ENCODE results near the gene CERS2.

The CERS2 gene, protein sequence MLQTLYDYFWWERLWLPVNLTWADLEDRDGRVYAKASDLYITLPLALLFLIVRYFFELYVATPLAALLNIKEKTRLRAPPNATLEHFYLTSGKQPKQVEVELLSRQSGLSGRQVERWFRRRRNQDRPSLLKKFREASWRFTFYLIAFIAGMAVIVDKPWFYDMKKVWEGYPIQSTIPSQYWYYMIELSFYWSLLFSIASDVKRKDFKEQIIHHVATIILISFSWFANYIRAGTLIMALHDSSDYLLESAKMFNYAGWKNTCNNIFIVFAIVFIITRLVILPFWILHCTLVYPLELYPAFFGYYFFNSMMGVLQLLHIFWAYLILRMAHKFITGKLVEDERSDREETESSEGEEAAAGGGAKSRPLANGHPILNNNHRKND
- 66.9 to 184 (median 170) reads per million in 3 experiments for total RNA-seq

DNA sequence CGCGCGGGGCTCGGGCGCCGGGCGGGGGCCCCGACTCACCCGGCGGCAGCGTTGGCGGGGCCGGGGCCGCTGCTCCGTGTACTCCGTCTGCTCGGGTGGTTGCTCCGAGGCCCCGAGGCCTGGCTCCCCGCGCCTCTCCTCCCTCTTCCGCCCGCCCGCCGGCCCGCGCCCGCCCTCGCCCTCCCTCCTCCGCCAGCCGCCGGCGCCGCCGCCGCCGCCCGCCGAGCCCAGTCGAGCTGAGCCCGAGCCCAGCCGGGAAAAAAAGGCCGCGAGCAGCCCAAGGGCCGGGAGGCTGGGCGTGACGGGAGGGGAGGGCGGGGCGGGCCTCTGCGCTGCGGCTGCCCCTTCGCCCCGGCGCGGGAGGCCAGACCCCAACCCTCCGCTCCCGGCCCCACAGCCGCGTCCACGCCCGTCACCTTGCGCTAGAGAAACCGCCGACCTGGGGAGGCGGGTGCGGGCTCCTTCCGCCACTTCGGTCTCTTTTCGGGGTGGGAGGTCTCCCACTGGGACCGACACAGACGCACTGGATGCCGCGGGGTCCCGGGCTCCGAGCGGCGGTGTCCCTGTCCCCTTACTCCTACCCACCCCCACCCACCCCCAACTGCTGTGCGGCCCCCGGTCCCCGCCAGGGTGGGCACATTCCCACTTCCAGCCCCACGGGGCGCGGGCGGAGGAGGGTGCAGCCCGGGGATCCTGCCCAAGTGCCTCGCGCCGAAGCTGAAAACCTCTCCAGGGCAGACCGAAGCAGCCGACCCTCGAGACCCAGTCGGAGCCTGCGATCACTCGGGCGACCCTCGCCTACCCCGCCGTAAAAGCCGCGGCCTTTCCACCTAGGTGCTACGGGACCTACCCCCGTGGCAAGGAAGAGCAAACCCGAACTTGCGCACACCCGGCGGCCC, at the start of gene CERS2:
CERS2 (minus strand) TSS at position 256 of the 899 bp plus-strand sequence. CDS start 5,745 bp downstream, outside the sequence.
- DNase-seq: peak; percentile 79

DNA sequence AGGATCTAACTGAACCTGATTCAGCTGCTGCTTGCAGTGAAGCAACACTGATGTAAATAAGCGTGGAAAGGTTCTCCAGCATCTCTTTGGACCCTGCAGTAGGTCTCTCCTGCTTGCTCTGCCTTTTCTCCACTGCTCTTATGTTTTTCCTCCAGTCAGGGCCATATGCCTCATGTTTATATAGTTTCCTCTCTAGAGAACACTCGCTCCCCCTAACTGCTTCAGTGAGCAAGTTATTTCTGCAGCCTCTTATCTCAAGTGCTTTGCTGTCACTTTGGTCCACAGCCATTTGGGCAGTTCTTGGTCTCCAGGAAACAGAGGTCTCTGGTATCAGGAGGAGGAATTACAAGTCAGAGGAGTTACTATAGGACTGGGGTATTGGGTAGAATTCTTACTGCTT, 38.9 kb upstream of the CERS2 start:
- no peak for DNase-seq

DNA sequence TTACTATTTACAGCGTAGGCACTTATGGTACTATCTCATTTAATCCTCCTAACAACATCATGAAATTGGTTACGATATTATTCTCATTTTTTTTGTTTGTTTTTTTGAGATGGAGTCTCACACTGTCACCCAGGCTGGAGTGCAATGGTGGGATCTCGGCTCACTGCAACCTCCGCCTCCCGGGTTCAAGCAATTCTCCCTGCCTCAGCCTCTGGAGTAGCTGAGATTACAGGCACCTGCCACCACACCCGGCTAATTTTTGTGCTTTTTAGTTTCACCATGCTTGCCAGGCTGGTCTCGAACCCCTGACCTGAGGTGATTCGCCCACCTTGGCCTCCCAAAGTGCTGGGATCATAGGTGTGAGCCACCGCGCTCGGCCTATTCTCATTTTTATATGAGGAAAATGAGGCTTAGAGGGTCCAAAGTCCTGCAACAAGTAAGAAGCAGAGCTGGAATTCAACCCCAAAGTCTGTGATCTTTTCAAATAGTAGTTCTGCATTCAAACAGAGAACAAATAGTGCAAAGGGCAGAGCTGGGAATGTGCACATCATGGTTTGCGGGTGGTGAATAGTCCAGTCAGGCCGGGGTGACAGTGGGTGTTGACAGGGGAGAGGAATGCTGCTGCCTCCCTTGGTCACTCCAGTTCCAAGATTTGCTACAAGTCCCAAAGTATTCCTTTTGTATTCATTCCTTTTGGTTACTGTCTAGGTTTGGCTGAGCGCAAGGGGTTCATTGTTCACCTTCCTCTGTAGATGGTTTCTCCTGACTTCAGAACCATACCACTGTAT, 38.2 kb upstream of the CERS2 start:
- DNase-seq: no peak

DNA sequence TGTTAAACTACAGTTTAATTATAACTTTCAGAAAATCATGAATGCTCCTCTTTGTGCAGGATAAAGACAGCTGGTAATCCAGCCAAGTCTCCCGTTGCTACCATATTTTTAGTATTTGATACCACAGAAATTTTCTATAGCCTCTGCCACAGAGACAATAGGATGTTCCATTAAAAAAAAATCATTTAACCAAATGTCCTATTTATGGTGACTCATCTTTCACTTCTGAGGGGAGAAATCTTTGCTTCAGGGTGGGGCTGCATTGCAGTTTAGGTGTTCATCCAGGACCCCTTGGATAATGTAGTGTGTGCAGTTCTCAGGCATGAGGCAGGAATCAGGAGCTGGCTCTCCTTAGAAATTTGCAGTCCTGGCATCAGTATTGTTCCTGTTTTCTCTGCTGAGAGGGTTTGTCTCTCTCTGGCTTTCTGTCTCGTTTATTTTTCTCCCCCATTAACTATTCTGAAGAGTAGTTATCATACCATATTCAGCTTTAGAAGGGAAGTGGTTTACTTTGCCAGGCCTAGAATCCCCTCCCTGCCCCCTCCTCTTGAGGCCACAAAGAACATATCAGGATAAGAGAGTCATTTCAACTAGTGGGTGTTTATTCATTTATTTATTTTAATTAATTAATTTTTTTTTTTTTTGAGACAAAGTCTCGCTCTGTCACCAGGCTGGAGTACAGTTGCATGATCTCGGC, 36.7 kb upstream of the CERS2 start:
- no peak for DNase-seq

DNA sequence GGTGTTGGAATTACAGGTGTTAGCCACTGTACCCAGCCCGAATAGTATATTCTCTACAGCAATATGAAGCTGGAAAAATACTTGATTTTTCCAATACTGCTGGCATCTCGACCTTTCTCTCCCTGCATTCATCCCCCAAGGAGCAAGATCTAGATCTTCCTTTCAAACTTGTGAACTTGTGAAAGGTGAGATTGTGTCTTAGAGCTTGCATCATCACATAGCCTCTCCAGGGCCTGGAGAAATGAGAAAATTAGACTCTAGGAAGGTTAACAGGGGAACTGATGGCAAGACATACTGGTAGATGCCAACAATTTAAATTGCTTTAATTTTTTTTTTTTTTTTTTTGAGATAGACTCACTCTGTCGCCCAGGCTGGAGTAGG, 35.7 kb upstream of the CERS2 start:
- no peak for DNase-seq

DNA sequence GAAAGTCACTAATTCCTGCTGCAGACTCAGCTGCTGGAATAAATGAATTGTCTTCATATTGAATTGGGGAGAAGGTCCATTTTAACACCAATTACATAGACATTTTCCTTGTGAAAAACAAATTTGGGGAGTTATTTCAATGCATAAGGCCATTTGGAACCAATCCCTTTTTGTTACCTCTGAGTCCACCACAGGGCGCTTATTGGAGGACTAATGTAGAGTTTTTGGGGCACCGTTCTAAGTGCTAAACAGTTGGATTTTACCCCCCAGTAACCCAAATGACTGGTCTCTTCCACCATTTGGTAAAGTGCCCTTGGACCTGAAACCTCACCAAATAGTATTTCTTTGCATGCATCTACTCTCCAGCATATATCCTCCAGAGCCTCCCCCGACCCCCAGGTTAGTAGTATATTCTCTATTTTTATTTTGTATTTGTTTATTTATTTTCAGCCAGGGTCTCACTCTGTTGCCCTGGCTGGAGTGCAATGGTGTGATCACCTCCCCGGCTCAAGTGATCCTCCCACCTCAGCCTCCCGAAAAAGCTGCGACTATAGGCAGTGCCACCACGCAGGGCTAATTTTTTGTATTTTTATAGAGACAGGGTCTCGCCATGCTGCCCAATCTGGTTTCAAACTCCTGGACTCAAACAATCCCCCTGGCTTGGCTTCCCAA, 35.2 kb upstream of the CERS2 start:
- no peak for DNase-seq

DNA sequence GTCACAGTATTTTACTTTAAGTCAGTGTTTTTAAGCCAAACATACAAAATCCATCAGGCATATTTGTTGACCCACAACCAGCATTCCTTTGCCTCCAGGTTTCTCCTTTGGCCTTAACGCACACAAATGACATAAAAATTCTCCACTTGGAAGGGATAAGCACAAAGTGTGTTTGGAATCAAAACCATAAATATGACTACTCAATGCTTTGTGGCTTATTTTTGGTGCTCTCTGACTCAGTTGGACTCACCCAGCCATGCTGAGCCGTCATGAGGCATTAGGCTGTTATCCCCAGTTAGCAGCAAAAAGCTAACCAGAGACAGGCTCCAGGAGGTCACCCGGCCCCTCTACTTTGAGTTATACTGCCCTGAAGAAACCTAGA, 34.6 kb upstream of the CERS2 start:
- DNase-seq: no peak

DNA sequence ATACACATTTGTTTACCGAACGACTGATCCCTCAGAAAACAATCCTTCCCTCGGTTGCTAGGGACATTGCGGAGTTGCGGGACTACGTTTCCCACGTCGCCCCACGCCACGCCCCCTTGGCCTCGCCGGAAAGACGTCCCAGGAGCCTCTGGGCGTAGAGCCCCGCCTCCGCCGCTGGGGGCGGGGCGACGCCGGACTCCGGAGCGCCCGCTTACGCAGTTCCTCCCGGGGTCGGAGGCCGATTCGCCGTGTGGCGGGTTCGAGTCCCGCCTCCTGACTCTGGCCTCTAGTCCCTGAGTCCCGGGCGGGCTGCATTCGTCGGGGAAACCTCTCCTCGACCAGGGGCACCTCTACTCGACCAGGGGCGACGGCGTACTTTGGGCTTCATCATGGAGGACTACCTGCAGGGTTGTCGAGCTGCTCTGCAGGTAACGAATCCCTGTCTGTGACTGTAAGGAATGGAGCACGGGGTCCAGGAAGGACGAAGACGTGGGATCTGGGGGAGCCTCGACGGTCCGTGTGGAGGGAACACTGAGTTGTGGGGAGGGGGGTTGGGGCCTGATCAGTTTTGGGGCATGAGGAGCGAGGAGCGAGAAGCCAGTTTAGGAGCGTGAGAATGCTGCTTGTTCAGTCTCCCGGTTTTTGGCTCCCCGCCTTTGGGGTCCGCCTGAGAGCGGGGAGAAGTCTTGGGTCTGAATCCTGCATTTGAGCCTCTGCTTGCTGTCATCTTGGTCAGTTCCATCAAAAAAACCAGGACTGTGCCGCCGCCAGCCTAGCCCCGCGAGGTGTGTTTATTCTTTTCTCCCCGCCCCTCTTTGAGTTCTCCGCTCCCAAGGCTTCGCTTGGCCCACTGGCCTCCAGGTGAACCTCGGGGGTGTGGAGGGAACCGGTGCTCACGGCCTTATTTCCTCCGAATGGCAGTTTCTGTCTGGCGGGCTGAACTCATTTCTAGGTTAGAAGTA, 33.9 kb upstream of the CERS2 start, which contains the start of gene PRUNE1:
PRUNE1 (plus strand) TSS at position 206 of the 962 bp plus-strand sequence; CDS start at position 390, 184 bp downstream.
- peak; percentile 96 for DNase-seq

DNA sequence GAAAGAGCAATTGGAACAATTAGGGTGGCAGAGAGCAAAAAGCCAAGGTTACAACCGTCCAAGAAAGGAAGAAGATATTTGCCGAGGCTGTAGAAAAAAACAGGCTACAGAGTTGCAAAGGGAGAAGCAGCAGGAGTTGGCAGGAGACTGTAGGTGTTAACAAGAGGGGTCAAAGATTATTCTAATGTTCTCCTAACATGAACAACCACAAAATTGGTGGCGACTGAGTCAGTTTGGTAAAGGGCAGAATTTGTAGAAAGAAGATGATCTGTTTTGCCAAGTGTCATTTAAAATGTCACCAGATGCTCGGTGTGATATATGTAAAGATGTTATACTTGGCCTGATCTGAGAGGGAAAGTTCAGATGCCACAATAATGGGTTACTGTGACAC, 33.2 kb upstream of the CERS2 start:
- DNase-seq: no peak

DNA sequence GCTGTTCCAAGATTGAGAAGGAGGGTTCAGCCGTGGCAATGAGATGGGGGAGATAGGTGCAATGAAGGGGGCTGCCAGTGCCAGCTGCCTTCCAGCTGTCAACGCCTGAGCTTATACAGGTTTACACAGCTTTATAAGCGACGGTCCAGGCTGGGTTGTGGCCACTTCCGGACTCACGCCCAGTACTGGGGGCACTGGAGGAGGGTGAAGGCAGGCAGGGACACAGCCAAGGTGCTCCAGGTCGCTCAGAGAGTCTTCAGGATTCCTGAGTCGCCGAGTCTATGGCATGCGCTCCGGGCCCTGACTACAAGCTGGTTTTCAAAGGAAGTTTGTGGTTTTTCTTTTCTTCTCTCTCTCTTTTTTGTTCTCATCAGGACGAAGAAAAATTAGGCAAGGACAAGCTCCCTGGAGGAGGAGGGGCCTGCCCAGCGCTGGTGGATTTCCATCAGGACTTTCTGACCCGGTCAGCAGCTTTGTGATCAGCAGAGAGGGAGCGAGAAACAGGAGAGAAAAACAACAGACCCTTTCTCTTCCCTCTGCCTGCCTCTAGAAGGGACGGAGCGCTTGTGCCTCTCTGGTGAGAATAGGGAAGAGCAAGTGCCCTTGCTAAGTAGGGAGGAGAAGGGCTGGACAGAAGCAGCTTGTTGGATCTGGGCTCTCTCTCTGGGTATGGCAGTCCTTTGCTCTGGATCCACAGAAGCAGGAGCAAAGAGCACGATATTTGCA, 31.9 kb upstream of the CERS2 start, which contains the start of gene MINDY1:
MINDY1 (minus strand) TSS at position 576 of the 726 bp plus-strand sequence. CDS start 4,285 bp downstream, outside the sequence.
- peak; percentile 31 for DNase-seq

DNA sequence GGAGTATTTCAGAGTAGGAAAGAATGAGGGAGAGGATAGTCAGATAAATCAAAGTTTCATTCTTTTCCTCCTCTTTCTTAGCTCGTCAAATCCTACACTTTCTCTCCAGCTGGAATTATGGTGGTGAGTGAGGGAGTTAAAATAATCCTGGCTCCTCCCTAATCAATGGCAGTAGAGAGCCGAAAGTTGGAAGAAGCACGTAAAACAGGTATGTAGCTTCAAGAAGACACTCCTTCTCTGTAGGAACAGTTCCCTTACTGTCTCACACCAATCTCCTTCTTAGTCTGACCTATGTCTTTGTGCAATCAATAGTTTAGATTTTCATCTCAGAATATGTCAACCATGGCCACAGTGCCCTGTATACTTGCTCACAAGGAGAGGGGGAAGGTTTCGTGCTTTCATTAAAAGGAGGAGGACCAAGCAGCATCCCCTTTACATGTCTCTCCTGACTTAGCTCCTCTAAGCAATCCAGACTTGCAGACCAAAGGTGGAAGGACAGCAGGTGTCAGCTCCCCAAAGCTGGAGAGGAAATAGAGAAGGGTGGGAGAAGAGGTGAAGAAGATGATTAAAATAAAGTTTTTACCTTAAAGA, 31.2 kb upstream of the CERS2 start:
- DNase-seq: no peak

DNA sequence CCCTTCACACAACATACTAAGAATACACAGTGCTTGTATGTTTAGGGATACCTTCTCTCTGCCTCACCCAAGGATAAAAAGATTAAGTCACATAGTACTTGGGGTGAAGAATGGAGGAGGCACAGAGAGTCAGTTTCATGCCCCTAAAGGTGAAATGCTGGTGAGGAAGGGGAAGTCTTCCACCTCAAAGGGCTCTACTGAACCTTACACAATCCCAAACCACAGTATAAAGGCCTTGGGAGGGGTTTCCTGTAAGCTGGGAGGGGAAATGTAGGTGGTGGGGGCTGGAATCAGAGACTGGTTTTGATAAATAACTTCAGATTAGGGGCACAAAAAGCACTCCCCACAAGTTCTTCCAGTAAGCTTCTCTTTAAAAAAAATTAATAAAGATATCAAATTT, 28.5 kb upstream of the CERS2 start:
- peak; percentile 34 for DNase-seq

DNA sequence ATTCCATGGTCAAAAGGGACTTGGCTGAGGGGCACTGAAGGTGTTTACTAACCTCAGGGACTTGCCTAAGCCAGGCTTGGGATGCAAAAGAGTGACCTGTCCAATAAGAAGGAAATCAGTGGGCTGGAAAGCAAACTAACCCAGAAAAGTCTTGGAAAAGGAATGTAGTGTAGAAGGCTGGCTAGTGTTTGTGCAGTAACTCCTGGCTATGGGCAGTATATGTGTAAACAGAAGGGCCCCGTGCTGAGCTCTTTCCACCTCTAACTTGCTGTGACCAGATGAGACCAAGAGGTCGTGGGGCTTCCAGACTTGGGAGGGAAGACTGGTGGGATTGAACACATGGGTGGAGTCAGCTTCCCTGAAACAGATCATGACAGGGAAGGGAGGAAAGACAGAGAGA, 28.0 kb upstream of the CERS2 start:
- no peak for DNase-seq

DNA sequence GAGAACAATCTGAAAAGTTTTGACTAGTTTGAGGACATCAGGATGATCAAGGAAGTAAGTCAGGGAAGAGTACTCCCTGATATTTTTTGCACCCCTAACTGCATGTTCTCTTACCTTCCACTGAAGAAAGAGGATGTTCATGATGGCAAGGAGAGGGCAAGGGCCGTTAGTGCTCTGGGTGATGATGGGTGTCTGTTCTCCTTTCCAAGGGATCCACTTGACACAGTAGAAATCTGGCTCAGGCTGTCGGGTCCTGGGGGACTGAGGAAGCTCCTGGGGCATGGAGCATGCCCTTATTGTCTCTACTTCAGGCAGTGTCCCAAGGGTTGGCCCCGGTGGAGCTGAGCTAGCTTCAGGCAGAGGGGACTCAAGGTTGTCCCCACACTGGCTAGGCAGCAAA, 27.4 kb upstream of the CERS2 start:
- DNase-seq: no peak

DNA sequence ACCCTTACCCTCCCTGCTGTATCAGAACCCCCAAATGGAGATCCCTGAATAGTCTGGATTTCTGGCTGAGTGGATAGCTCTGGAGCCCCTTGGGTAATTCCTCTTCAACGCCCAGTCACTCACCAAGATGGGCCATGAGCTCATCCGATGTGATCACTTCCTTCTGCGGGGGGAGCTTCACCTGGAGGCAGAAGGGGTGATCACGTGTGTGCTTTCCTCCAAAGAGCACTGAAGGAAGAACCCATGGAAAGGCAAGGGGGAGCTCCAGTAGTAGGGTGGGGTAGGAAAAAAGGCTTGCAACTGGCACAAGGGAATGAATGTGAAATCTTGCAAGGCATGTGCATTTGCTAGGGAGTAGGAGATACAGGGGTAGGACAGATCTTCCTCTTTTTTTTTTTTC, 27.0 kb upstream of the CERS2 start:
- DNase-seq: no peak

DNA sequence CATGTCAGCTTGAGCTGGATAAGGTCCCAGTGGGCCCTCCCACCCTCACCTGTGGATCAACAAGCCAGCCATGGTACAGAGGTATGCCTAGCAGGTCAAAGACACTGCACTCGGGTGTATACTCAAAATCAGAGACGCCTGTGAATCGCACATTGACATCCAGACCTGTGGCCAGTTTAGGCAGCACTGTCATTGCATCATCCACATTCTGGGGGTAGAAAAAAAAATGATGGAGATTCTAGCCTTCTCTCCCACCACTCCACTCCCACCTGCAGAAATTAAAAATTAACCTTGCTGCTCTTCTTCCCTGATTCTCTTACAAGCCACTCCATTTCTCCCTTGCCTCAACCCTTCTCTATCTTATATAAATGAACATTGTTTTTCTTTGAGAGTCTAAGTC, 25.8 kb upstream of the CERS2 start:
- no peak for DNase-seq

DNA sequence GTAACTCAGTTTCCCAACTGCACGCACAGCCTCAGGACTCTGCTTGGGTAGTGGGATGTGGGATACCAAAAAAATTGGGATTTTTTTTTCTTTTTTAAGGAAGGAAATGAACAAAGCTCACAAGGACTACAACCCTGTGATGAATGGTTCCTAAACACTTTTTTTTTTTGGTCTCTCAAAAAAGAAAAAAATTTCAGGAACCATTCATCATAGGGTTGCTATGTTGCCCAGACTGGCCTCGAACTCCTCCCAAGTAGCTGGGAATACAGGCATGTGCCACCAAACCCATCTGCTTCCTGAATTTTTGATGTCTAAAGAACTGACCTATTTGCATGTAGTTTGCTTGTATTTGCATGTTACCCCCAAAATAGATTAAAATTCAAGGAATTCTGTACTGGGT, 25.3 kb upstream of the CERS2 start:
- DNase-seq: no peak

DNA sequence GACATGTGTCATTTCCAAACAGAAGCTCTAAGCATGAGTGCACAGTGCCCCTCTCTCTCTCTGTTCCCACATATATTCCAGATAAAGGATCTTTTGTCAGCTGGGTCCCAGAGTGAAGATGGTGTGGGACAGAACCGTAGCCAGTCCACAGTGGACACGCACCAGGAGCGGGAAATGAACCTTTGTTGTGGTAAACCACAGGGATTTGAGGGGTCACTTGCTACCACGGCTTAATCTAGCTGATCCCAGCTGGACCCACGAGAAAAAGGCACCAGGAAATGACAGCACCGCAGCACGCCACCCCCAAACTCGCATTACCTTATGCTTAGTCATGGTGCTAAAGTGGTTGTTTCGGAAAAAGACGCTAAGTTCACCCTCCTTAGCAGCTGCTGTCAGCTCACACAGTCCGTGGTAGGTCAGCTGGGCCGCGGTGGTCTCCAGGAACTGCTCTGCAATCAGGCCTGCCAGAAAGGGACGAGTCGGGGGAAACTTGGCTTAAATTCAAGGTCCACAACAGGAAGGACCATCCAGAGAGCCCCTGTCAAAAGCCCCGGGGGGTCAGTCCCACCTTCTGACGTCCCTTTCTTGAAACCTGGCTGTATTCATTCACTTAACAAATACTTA, 24.5 kb upstream of the CERS2 start:
- DNase-seq: no peak

DNA sequence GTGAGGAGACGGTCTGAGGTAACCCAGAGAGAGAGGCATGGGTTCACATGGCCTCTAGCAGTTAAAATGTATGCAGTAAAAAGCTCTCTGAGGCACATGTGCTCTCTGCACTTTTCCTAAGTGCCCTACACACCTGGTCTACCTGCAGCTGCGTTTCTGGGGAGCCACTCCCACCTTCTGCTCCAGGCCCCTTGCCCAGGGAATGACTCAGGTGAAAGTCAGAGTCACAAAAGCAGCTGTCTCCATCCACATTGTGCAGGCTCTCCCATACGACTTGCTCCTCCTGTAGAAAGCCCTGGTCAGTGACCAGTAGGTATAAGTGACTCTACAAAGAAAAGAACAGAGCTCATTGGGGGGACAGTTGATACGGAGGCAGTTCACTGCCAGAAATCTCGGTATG, 23.3 kb upstream of the CERS2 start:
- no peak for DNase-seq
